Mucosa of gallbladder (tissue), 1 donor: ENCODE measurements around the gene SCT. TPM values are rescaled to one million over a fixed set of nuclear protein-coding genes. Genes with fewer than 3 reads are reported as not detected.

ENCODE experiments used
- DNase-seq: peaks from one replicate; pipeline ENCODE4 v3.0.0-alpha.2; 2020; ENCODE audit warnings: low spot score
- total RNA-seq: library from RNA; stranded (reverse); gene quantifications from one replicate; pipeline ENCODE4 v1.2.1, GENCODE V29; 2021
- donor health status: DM: no; HTN: no; CAD: no.

SCT gene
- total RNA-seq, 1 donor from 2014 or later, result not detected

DNA sequence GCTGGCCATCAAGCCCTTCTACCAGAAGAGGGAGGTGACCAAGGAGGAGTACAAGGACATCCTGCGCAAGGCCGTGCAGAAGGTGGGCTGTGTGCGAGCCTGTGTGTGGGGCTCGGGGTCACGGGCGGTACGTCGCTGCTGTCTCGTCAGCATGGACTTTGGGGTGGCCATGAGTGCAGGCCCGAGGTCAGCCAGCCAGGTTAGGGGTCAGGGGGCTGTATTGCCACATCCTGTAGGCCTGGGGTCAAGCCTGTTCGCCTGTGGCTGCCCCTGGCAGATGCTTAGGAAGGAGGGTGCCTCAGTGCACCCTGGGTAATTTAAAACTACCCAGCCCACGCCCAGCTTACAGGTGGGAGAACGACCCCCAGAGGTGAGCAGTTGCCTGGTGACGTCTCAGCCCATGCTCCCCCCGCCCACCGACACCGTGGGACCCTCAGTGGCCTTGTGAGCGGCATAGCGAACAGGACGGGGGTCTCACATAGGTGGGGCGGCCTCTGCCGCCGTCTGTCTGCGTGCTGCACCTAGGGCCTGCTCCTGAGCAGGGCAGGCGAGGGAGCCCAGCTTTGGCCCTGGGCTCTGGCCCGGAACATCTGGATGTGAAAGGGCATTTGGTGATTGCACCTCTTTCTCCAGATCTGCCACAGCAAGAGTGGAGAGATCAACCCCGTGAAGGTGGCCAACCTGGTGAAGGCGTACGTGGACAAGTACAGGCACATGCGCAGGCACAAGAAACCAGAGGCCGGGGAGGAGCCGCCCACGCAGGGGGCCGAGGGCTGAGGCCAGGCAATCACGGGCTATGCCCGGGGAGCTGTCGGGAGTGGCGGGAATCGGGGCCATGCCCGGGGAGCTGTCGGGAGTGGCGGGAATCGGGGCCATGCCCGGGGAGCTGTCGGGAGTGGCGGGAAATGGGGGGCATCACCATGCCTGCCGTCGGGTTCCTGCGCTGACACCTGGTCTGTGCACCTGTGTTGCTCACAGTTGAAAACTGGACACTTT is 15.7 kb downstream of the SCT start:
- no peak for DNase-seq

GRCh38 chr11:610146-610801 is 16.7 kb downstream of the SCT start:
- no peak for DNase-seq

- no peak for DNase-seq
Observed at GRCh38 chr11:609341-609811, 17.6 kb downstream of the SCT start.

- DNase-seq, result no peak
Observed at GRCh38 chr11:608791-609251, 18.2 kb downstream of the SCT start.

GRCh38 chr11:607971-608659 is 18.9 kb downstream of the SCT start:
- DNase-seq, result no peak

- no peak for DNase-seq
Observed at GRCh38 chr11:607020-607780, 19.8 kb downstream of the SCT start.

GRCh38 chr11:606245-606644 is 20.7 kb downstream of the SCT start:
- peak; percentile 91 for DNase-seq

- DNase-seq, result no peak
Observed at GRCh38 chr11:605286-606129, 21.5 kb downstream of the SCT start.

GRCh38 chr11:603154-603553 is 23.8 kb downstream of the SCT start:
- DNase-seq, result no peak

DNA sequence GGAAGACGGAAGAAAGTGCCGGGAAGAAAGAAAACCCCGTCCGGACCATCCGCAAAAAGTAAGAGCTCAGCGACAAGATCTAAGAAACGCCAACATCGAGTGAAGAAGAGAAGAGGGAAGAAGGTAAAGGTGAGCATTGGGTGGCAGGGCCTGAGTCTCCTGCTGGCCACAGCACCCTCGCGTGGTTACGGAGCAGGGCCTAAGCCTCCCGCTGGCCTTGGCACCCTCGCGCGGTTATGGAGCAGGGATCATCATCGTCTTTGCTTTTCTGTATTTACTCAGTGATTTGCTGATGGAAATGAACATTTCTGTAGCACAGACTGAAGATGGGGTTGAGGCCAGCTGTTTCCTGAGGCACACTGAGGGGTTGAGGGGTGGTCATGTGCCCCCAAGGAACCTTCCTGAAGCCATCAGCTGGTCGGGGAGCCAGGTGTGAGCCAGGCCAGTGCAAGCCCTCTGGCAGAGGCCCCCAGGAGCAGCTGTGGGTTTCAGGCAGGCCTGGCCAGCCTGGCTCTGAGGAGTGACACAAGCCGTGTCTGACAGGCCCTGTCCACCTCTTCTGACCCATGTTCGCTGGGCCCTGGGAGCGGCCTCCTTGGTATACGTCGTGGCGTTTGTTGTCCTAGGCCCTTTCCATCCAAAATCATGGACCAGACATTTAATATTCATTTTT is 25.3 kb downstream of the SCT start:
- DNase-seq, result no peak

DNA sequence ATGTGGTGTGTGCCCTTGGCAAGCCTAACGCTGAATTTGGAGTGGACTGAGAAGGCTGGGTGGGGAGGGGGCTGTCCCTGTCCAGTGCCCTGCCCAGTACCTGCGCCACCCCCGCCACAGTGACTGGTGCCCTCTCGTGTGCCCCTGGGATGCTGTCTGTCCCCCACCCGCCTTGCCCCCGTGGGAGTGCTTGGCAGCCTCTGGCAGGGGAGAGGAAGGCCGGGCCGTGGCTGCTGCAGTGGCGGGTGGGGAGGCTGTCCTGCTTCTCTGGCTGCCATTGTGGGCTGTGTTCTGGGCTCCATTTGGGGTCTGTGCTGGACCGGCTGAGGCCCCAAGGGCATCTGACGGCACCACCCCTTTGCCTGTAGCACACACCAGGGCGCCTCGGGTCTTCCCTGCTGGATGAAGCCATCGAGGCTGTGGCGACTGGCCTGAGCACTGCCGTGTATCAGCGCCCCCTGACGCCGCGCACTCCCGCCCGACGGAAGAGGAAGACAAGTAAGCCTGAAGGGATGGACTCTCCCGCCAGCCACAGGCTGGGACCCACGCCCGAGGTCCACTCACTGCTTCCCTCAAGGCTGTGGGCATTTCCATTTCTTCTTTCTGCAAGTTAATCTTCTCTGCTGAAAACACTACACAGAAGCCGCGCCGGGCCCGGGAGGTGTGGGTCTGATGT is 28.8 kb downstream of the SCT start:
- DNase-seq, result no peak

DNA sequence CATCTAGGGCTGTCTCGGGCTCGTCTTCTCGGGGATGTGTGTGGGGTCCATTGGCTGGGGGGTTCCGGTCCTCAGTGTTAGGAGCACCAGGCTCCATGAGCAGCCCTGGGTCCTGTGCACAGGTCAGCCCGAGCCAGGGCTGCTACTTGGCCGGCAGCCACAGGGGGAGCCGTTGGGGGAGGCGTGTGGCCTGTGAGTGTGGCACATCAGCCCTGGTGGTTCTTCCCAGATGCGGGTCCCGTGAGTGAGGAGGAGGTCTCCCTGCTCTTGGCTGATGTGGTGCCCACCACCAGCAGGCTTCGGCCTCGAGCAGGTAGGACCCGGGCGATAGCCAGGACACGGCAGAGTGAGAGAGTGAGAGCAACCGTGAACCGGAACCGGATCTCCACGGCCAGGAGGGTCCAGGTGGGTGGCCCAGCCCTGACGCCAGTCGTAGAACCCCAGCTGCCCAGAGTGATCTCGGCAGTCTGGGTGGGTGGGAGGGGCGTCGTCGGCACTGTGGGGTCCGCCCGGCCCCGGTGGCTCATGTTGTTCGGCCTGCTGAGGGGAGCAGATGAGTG is 29.7 kb downstream of the SCT start:
- no peak for DNase-seq

DNA sequence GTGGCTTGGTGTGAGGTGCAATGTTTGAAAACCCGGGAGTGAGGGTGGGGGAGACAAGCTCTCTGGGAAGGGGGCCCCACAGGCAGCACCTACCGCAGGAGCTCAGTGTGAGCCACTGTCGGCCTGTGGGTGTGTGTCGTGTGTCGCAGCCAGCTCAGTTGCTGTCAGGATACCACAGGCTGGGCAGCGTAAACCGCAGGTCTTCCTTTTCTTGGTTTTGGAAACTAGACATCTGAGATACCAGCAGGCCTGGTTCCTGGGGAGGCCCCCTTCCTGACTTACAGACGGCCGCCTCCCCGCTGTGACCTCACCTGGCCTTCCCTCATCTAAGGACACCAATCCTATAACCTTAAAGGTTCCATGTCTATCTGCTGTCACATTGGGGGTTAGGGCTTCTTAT is 30.6 kb downstream of the SCT start:
- no peak for DNase-seq

- no peak for DNase-seq
Observed at GRCh38 chr11:595400-595799, 31.6 kb downstream of the SCT start.

- no peak for DNase-seq
Observed at GRCh38 chr11:593347-593746, 33.6 kb downstream of the SCT start.

GRCh38 chr11:592918-593317 is 34.1 kb downstream of the SCT start:
- no peak for DNase-seq

- DNase-seq, result no peak
Observed at GRCh38 chr11:592501-592900, 34.5 kb downstream of the SCT start.

- DNase-seq, result no peak
Observed at GRCh38 chr11:590997-591396, 36.0 kb downstream of the SCT start.

DNA sequence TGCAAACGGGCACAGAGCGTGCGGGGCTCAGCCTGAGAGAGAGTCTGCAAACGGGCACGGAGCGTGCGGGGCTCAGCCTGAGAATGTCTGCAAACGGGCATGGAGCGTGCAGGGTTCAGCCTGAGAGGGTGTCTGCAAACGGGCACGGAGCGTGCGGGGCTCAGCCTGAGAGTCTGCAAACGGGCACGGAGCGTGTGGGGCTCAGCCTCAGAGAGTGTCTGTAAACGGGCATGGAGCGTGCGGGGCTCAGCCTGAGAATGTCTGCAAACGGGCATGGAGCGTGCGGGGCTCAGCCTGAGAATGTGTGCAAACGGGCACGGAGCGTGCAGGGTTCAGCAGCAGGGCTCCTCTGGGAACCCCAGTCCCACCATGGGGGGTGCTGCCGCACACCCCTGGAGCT is 37.2 kb downstream of the SCT start:
- no peak for DNase-seq
